ENCODE measurements around the gene IFIT2.

The IFIT2 gene

GRCh38 chr10:89344156-89344555 is 42.3 kb downstream of the IFIT2 start:
- TF ChIP-seq FOXP2 (optimal IDR thresholded peaks at IDR 0.05; ENCODE audit: borderline replicate concordance, extremely low read depth, extremely low read length, insufficient read depth): no peak
- TF ChIP-seq REST (IDR thresholded peaks at IDR 0.05; ENCODE audit: insufficient read depth in 1 of 2, low read depth in 2 of 2, low read length in 2 of 2): no peak
- TF ChIP-seq SIN3A (IDR thresholded peaks at IDR 0.05; ENCODE audit: borderline replicate concordance, insufficient read depth, low read length): no peak
- no peak for TF ChIP-seq TAF1 (IDR thresholded peaks at IDR 0.05; ENCODE audit: borderline replicate concordance, insufficient read depth, low read length)
- no peak for TF ChIP-seq POLR2AphosphoS5 (IDR thresholded peaks at IDR 0.05; ENCODE audit: low read depth, low read length)

- TF ChIP-seq FOXP2 (optimal IDR thresholded peaks at IDR 0.05; ENCODE audit: borderline replicate concordance, extremely low read depth, extremely low read length, insufficient read depth) (no peak), TAF1 (IDR thresholded peaks at IDR 0.05; ENCODE audit: borderline replicate concordance, insufficient read depth, low read length) (no peak), REST (IDR thresholded peaks at IDR 0.05; ENCODE audit: insufficient read depth in 1 of 2, low read depth in 2 of 2, low read length in 2 of 2) (no peak), POLR2AphosphoS5 (IDR thresholded peaks at IDR 0.05; ENCODE audit: low read depth, low read length) (no peak), SIN3A (IDR thresholded peaks at IDR 0.05; ENCODE audit: borderline replicate concordance, insufficient read depth, low read length) (no peak)
Observed at GRCh38 chr10:89345367-89346000, 43.6 kb downstream of the IFIT2 start.

- TF ChIP-seq SIN3A (IDR thresholded peaks at IDR 0.05; ENCODE audit: borderline replicate concordance, insufficient read depth, low read length) (no peak), POLR2AphosphoS5 (IDR thresholded peaks at IDR 0.05; ENCODE audit: low read depth, low read length) (no peak)
Observed at GRCh38 chr10:89346405-89347254, 44.8 kb downstream of the IFIT2 start.

GRCh38 chr10:89347701-89348457 is 46.0 kb downstream of the IFIT2 start:
- TF ChIP-seq FOXP2 (optimal IDR thresholded peaks at IDR 0.05; ENCODE audit: borderline replicate concordance, extremely low read depth, extremely low read length, insufficient read depth) (no peak), REST (IDR thresholded peaks at IDR 0.05; ENCODE audit: insufficient read depth in 1 of 2, low read depth in 2 of 2, low read length in 2 of 2) (no peak), TAF1 (IDR thresholded peaks at IDR 0.05; ENCODE audit: borderline replicate concordance, insufficient read depth, low read length) (no peak), SIN3A (IDR thresholded peaks at IDR 0.05; ENCODE audit: borderline replicate concordance, insufficient read depth, low read length) (no peak), POLR2AphosphoS5 (IDR thresholded peaks at IDR 0.05; ENCODE audit: low read depth, low read length) (no peak)

- TF ChIP-seq TAF1 (IDR thresholded peaks at IDR 0.05; ENCODE audit: borderline replicate concordance, insufficient read depth, low read length) (no peak), FOXP2 (optimal IDR thresholded peaks at IDR 0.05; ENCODE audit: borderline replicate concordance, extremely low read depth, extremely low read length, insufficient read depth) (no peak), SIN3A (IDR thresholded peaks at IDR 0.05; ENCODE audit: borderline replicate concordance, insufficient read depth, low read length) (no peak), REST (IDR thresholded peaks at IDR 0.05; ENCODE audit: insufficient read depth in 1 of 2, low read depth in 2 of 2, low read length in 2 of 2) (no peak), POLR2AphosphoS5 (IDR thresholded peaks at IDR 0.05; ENCODE audit: low read depth, low read length) (no peak)
Observed at GRCh38 chr10:89348481-89348880, 46.6 kb downstream of the IFIT2 start.

Measured in PFSK-1 (cell line).